ENCODE measurements around the gene GCA. TPM values are rescaled to one million over a fixed set of nuclear protein-coding genes. Genes with fewer than 3 reads are reported as not detected.

Gene GCA
- total and polyA plus RNA-seq, 2 of the 13 experiments (the other 11 are each of a cell fraction or from before 2014, with no cell fraction given), result 42.0 to 48.3 TPM

DNA sequence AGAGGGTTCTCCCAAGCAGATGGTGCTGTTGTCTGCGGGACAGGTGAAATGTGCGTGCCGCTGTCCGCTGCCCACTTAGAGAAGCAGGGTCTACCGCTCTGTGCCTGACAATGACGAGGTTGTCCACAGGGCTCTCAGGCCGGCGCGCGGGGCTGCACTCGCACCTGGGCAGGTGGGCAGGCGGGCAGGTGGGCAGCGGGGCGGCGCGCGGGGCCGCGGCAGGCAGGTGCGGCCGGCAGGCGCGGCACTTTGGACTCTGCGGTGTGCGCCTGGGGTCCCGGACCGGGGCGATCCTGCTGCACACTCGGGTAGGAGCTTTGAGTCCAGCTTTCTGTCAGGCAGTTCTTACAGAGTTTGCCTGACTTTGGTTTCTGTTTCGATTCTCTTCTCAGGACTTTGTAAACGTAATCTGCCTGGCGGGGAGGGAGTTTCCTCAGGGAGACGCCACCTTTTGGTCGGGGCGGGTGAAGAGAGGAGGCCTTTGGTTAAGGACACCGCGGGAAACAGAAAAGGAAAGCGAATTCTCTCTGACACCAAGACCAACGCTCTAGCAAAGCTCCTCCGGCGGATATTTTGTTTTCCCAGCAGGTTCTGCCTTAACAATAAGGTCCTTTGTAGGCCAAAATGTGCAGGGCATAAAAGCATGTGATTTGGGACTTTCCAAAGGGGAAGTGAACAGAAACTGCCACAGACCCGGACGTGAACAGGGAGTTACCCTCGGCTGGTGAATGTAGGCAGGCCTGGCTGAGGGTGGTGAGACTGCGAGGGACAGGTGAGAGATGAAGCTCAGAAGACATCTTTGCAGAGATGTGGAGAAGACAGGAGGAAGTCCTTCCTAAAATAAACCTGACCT is 25.4 kb upstream of the GCA start, which contains the start of gene IFIH1 (continued):
- TF ChIP-seq, protein P1, sequence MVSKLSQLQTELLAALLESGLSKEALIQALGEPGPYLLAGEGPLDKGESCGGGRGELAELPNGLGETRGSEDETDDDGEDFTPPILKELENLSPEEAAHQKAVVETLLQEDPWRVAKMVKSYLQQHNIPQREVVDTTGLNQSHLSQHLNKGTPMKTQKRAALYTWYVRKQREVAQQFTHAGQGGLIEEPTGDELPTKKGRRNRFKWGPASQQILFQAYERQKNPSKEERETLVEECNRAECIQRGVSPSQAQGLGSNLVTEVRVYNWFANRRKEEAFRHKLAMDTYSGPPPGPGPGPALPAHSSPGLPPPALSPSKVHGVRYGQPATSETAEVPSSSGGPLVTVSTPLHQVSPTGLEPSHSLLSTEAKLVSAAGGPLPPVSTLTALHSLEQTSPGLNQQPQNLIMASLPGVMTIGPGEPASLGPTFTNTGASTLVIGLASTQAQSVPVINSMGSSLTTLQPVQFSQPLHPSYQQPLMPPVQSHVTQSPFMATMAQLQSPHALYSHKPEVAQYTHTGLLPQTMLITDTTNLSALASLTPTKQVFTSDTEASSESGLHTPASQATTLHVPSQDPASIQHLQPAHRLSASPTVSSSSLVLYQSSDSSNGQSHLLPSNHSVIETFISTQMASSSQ (IDR thresholded peaks at IDR 0.05; ENCODE audit: low read depth), result no peak
- TF ChIP-seq, protein P1 (CRISPR knock-in tag; IDR thresholded peaks at IDR 0.05; ENCODE audit: borderline replicate concordance), result no peak
- TF ChIP-seq ZNF777 (CRISPR knock-in tag; IDR thresholded peaks at IDR 0.05) (no peak), ZNF331 (CRISPR knock-in tag; IDR thresholded peaks at IDR 0.05) (0 out of 2 replicates have a peak, but pooled peaks have one; percentile 30), ZNF207 (IDR thresholded peaks at IDR 0.05; ENCODE audit: borderline replicate concordance) (no peak), BRD4 (CRISPR knock-in tag; IDR thresholded peaks at IDR 0.05) (no peak), RNF2 (conservative IDR thresholded peaks at IDR 0.05; ENCODE audit: low read depth) (peak; percentile 69), YEATS4 (CRISPR knock-in tag; IDR thresholded peaks at IDR 0.05; ENCODE audit: borderline replicate concordance) (peak; percentile 73), ZNF75D (CRISPR knock-in tag; IDR thresholded peaks at IDR 0.05; ENCODE audit: borderline replicate concordance) (no peak), ZNF333 (CRISPR knock-in tag; IDR thresholded peaks at IDR 0.05; ENCODE audit: borderline replicate concordance) (no peak), ZNF101 (CRISPR knock-in tag; IDR thresholded peaks at IDR 0.05; ENCODE audit: borderline replicate concordance, low read depth) (no peak), SALL2 (CRISPR knock-in tag; IDR thresholded peaks at IDR 0.05) (no peak), ELF1 (CRISPR knock-in tag; IDR thresholded peaks at IDR 0.05) (peak; percentile 63; the same call in 1 of the 2 replicates), TRIM24 (CRISPR knock-in tag; IDR thresholded peaks at IDR 0.05) (no peak), ZNF12 (CRISPR knock-in tag; IDR thresholded peaks at IDR 0.05) (no peak), KMT2A (CRISPR knock-in tag; IDR thresholded peaks at IDR 0.05) (peak; percentile 96)
- TF ChIP-seq, protein P2, sequence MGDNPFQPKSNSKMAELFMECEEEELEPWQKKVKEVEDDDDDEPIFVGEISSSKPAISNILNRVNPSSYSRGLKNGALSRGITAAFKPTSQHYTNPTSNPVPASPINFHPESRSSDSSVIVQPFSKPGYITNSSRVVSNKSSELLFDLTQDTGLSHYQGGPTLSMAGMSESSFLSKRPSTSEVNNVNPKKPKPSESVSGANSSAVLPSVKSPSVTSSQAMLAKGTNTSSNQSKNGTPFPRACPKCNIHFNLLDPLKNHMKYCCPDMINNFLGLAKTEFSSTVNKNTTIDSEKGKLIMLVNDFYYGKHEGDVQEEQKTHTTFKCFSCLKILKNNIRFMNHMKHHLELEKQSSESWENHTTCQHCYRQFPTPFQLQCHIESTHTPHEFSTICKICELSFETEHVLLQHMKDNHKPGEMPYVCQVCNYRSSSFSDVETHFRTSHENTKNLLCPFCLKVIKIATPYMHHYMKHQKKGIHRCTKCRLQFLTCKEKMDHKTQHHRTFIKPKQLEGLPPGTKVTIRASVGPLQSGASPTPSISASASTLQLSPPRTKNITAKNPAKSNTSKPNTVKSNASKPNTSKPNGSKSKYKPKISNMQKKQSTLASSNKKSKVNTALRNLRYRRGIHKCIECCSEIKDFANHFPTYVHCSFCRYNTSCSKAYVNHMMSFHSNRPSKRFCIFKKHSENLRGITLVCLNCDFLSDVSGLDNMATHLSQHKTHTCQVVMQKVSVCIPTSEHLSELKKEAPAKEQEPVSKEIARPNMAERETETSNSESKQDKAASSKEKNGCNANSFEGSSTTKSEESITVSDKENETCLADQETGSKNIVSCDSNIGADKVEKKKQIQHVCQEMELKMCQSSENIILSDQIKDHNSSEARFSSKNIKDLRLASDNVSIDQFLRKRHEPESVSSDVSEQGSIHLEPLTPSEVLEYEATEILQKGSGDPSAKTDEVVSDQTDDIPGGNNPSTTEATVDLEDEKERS (CRISPR knock-in tag; IDR thresholded peaks at IDR 0.05), result peak; percentile 85; the same call in 1 of the 2 replicates
- TF ChIP-seq, protein P3, sequence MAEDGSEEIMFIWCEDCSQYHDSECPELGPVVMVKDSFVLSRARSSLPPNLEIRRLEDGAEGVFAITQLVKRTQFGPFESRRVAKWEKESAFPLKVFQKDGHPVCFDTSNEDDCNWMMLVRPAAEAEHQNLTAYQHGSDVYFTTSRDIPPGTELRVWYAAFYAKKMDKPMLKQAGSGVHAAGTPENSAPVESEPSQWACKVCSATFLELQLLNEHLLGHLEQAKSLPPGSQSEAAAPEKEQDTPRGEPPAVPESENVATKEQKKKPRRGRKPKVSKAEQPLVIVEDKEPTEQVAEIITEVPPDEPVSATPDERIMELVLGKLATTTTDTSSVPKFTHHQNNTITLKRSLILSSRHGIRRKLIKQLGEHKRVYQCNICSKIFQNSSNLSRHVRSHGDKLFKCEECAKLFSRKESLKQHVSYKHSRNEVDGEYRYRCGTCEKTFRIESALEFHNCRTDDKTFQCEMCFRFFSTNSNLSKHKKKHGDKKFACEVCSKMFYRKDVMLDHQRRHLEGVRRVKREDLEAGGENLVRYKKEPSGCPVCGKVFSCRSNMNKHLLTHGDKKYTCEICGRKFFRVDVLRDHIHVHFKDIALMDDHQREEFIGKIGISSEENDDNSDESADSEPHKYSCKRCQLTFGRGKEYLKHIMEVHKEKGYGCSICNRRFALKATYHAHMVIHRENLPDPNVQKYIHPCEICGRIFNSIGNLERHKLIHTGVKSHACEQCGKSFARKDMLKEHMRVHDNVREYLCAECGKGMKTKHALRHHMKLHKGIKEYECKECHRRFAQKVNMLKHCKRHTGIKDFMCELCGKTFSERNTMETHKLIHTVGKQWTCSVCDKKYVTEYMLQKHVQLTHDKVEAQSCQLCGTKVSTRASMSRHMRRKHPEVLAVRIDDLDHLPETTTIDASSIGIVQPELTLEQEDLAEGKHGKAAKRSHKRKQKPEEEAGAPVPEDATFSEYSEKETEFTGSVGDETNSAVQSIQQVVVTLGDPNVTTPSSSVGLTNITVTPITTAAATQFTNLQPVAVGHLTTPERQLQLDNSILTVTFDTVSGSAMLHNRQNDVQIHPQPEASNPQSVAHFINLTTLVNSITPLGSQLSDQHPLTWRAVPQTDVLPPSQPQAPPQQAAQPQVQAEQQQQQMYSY (CRISPR knock-in tag; IDR thresholded peaks at IDR 0.05), result no peak
